Stimulated activated CD4-positive, alpha-beta T cell treated with anti-CD3 and anti-CD28 coated beads, Interleukin-2, amount 100 ng/mL, for 4 hours (primary cell): Measurements from ENCODE around the gene FGF2.

Experiments
- DNase-seq: peaks from one replicate; pipeline ENCODE4 v3.0.0-alpha.2; 2020; ENCODE audit warnings: low read depth

Gene FGF2

DNA sequence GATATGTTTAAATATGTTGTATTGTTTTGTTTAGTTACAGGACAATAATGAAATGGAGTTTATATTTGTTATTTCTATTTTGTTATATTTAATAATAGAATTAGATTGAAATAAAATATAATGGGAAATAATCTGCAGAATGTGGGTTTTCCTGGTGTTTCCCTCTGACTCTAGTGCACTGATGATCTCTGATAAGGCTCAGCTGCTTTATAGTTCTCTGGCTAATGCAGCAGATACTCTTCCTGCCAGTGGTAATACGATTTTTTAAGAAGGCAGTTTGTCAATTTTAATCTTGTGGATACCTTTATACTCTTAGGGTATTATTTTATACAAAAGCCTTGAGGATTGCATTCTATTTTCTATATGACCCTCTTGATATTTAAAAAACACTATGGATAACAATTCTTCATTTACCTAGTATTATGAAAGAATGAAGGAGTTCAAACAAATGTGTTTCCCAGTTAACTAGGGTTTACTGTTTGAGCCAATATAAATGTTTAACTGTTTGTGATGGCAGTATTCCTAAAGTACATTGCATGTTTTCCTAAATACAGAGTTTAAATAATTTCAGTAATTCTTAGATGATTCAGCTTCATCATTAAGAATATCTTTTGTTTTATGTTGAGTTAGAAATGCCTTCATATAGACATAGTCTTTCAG lies 68.8 kb downstream of the FGF2 start:
- no peak for DNase-seq

DNA sequence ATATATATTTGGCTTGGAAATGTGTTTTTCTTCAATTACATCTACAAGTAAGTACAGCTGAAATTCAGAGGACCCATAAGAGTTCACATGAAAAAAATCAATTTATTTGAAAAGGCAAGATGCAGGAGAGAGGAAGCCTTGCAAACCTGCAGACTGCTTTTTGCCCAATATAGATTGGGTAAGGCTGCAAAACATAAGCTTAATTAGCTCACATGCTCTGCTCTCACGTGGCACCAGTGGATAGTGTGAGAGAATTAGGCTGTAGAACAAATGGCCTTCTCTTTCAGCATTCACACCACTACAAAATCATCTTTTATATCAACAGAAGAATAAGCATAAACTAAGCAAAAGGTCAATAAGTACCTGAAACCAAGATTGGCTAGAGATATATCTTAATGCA lies 69.6 kb downstream of the FGF2 start:
- DNase-seq, result no peak

DNA sequence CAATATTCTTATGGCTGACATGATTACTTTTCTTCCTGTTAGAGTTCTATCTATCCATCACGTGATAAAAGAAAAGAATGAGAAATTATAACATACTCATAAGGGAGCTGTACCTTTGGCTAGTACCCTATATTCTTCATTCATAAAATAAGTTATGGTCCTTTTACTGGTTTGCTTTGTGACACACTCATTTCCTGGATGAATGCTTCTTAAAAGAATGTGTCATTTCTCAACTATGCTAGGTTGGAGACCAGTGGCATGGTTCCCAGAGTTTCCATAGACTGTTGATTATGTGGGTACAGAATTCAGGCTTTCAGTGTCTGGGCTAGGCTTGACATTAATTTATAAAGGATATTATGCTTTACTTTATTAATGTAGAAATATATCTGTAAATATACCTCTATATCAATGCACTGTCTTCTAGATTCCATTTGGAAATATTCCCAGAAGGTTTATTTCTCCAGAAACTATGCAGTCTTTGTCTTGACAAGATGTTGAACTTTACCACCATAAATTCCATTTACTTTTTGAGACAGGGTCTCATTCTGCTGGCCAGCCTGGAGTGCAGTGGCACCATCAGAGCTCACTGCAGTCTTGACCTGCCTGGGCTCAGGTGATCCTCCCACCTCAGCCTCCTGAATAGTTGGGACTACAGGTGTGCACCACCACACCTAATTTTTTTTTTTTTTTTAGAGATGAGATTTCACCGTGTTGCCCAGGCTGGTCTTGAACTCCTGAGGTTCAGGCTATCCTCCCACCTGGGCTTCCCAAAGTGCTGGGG lies 71.9 kb downstream of the FGF2 start:
- no peak for DNase-seq

DNA sequence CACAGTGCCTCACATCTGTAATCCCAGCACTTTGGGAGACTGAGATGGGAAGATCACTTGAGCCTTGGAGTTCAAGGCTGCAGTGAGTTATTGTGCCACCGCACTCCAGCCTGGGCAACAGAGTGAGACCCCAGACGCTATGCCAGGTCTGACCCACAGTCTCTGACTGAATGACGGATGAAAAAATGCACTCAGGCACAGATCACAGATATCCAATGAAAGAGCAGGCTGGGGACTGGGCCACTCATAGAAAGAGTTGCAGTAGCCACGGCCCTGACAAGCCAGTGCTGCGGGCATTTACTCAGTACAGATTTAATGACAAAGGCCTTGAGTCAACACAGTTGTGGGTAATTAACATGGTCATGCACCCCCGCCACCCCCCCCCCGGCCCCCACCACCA lies 73.1 kb downstream of the FGF2 start:
- no peak for DNase-seq

DNA sequence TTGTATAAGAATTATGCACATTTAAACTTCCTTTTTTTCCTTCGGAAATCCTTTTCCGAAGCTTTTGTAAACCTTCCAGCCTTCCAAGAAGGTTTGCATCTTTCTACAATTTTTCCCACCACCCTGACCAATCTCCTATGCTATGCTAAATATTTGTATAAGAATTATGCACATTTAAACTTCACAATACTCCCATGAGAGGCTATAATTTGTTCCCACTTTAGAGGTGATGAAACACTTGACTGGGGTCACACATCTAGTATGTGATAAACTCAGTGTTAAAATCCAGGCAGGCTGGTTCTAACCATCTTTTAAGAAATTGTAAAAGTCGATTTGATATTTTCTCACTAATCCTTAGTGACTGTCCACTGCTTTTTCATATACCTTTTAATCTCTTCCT lies 73.7 kb downstream of the FGF2 start:
- DNase-seq, result no peak

DNA sequence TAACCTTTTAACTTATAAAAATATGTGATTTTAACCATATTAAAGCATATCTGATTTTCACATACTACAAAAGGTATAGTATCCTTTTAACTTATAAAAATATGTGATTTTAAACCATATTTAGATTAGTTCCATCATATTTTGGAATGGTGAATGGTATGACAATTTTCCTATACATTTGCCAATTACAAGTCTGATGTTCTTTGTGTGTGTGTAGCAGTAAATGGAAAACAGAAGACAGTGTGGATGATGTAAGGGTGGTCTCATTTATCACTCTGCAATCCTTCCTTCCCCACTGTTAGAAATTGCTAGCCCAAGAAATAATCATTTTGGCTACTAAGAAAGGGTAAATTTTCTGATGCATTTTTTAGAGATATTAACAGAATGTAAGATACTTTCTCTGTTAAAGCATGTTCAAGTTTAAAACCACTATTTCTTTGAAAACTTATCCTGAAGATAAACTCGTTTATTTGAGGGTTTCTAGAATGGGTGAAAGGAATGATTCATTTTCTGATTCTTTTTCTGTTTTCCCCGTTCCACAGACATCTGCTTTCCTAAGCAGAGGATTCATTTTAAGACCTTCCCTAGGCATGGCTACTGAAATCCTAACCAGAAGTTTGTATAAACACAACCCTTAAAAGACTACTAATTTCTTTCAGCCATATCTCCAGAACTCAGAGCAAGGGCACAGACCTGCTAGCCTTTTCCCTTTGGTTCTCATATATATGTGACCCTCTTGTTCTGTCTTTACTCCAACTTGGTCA lies 74.8 kb downstream of the FGF2 start:
- DNase-seq, result no peak

DNA sequence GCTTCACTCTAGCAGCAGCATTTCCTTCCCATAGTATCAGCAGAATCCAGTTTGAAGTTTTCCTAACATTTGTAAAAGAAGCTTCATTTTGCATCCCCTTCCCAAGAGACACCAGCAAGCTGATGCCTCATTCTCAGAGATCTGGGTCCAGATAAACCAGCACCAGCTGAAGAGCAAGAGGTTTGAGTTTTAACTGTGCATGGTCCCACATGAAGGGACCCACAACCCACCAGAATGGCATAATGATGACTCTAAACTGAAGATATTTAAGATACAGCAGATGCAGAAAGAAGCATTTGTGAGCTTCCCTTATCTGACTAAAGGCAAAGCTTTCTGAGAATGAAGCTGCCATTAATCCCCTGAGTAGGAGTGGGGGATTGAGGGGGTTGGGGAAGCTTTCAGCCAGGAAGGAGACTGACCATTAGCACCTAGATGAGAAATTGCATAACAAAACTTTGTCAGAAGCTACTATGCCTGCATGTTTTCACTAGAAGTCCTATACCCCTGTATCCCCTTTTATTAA lies 77.2 kb downstream of the FGF2 start:
- DNase-seq, result no peak

DNA sequence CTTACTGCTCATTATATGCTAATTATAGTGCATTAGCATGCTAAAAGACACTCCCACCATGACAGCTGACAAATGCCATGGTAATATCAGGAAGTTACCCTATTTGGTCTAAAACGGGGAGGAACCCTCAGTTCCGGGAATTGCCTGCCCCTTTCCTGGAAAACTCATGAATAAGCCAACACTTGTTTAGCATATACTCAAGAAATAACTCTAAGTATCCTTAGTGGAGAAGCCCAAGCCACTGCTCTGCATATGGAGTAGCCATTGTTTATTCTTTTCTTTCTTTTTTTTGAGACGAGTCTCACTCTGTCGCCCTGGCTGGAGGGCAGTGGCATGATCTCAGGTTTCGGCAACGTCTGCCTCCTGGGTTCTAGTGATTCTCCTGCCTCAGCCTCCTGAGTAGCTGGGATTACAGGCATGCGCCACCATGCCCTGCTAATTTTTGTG lies 80.3 kb downstream of the FGF2 start:
- no peak for DNase-seq

DNA sequence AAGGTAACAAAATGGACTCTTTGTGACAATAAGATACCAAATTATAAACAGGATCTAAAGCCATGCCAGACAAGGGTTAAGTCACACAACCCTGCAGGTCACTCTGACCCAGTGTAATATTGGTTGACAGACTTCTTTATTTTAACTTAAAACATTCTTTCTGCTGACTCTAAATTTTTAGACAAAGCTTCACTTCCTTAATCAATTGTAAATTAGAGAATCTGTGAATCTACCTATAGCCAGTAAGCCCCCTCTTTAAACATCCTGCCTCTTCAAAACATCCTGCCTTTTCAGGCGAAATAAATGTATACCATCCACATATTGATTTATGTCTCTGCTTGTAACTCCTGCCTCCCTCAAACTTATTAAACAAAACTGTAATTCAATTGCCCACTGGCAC lies 81.6 kb downstream of the FGF2 start:
- no peak for DNase-seq

DNA sequence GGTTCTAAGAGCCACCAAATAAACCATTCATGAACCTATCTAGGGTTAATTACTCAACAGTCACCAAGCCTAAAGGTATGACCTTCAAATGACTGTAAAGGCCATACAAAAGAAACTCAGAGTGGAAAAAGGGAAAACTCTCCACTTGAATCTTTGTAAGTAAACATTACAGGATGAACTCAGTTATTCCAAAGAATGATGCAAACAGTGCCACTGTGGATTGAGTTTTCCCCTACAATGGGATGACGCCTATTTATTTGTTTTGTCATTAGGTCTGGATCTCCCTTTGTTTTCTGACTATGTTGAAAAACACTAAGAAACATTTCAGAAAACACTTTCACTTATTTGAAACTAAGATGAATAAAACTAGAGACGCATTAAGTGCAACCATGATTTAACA lies 83.1 kb downstream of the FGF2 start:
- DNase-seq, result no peak

DNA sequence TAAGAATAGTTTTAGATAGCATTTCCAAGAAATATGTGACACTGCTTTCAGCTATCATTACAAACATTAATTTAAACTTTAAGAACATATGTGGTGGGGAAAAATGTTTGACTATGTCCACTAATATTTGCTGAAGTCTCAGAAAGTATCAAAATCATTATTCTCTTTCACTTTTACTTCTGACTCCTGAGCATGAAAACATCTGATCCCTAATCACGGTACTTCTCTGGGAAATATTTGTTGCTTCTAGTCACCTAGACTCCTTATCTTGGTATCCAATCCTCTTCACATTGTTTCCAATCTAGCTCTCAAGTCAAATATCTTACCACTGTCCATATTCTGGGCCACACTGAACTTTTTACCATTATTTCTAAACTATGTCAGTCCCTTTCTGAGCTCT lies 85.0 kb downstream of the FGF2 start:
- no peak for DNase-seq

DNA sequence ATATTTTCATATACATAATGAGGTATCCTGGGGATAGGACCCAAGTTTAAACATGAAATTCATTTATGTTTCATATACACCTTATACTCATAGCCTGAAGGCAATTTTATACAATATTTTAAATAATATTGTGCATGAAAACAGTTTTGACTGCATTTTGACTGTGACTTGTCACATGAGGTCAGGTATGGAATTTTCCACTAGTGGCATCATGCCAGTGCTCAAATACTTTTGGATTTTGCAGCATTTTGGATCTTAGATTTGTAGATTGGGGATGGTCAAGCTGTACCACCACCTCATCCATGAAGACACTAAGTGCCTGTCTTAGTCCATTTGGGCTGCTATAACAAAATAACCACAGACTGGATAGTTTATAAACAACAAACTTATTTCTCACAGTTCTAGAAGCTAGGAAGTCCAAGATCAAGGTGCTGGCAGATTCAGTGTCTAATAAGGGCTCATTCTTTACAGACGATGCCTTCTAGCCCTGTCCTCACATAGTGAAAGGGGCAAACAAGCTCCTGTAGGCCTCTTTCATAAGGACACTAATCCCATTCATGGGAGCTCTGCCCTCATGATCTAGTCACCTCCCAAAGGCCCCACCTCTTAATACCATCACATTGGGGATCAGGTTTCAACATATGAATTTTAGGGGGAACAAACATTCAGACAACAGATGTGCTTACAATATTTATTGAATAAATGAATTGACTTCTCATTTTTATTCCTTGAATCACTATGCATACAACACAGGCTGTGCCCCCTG lies 86.4 kb downstream of the FGF2 start:
- DNase-seq, result no peak

DNA sequence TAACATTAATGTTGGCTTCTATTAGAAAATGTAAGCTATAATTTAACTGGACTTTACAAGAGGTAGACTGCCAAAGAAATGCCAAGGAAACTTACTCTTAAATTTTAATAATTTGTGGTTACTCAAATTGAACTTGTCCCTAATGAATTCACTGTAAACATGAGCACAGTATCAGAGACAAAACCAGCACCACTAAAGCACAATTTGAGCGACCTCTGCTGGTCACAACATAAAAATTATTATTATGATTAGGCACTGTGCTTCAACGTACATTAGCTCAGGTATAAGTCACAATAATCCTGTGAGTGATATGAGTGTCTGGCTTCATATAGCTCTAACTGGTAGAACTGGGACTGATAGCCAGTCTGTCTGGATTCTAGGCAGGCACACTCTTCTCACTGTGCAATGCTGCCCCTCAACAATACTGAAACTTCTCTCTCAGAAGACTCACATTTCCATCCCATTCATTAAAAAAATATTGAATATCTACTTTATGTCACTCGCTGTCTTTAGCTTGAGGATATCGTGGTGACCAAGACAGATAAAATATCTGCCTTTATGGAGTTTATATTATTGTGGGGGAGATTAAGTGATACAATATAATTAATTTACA lies 87.8 kb downstream of the FGF2 start:
- no peak for DNase-seq

DNA sequence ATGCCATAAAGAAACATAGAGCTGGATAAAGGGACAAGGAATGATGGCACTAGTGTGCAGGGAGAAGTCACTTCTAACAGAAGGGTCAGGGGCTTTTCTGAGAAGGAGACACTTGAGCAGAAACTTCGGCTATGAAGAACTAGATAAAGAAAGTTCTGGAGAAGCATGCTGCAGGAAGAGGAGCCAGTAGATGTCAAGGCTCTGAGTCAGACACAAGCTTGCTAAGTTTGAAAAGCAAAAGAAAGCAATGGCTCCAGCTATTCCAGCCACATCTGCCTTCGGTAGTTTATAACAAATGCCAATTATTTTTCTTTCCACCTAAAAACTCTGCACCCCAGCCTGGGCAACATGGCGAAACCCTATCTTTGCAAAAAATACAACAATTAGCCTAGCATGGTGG lies 88.3 kb downstream of the FGF2 start:
- no peak for DNase-seq

DNA sequence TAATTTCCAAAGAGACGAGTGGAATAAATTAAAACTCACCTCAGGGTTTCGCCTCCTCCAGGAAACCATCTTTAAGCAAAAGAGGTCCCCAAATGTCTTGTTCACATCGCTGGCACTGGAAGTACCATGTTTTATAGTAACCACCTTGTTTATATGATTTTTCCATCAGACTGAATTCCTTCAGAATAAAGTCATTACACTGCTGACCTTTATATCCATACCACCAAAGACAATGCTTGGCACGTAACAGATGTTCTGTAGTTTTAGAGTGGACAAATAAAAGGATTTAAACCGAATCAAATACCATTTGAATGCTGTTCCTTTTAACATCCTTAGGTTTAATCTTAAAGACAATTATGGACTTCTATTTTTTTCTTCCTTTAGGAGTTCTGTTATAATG lies 91.1 kb downstream of the FGF2 start:
- no peak for DNase-seq

DNA sequence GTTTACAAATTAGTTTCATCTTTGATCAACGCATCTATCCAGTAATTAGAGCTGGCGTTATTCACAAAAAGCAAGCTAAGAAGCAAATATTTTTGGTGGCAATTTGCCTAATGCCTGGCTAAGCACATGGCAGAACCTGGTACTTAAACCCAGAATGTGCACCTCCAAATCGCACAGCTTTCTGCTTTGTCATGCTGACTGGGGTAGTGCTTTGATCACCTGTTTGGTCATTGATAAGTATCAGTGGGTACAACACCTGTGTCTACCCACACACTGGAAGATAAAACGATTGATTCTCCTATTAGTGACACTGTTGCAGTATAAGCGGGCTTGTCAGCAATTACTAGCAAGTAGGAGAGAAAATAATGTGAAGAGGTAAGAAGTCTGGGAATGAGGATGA lies 93.8 kb downstream of the FGF2 start:
- no peak for DNase-seq

DNA sequence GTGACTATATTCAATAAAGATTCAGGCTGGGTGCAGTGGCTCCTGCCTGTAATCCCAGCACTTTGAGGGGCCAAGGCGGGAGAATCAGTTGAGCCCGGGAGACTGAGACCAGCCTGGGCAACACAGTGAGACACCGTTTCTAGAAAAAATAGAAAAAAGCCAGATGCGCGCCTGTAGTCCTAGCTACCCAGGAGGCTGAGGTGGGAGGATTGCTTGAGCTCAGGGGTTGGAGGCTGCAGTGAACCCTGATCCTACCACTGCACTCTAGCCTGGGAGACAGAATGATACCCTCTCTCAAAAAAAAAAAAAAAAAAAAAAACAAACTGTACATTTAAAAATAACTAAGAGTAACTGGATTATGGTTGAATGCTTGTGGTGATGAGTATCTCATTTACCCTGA lies 94.7 kb downstream of the FGF2 start:
- DNase-seq, result no peak

DNA sequence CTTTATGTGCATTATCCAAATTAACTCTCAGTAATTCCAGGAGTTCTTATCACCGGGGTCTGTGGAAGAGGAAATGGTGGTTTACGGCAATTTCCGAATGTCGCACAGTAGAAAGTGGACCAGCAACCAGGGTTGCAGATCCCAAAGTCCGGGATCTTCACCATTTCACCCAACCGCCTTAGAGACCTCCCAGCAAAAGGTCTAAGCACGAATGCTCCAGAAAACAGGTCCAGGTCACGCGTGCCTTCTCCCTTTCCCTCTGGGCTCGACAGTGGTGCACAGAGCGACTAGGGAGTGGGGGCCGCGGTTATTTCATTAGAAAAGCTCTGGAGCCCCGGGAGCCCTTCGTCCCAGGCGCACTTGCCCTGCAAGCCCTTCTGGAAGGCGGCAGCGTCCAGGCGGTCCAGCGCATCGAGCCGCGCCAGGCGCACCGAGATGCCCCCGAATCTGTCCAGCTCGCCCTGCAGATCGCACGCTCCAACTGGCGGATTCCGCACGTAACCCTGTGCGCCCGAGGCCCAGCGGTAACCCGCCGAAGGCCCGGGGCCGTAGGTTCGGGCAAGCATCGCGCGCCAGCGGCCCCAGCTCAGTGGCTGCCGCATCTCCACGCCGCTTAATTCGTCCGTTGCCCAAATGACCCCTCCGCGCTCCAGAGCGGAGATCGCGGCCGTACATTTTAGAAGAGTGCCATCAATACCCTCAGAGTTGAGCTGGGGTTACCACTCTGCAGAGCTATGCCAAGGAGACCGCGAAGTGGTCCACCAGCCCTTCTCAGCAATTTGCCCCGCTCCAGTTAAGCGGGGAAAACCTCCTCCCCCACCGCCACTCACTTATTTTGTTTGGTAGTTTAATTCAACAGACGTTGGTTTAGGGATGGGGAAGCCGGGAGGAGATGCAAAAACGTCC lies 95.6 kb downstream of the FGF2 start, which contains the start of gene NUDT6:
Gene NUDT6, minus strand, starts transcription at position 627 of the 906 bp plus-strand sequence. Its CDS starts 25 bp downstream, at position 602.
- DNase-seq, result peak; percentile 1

DNA sequence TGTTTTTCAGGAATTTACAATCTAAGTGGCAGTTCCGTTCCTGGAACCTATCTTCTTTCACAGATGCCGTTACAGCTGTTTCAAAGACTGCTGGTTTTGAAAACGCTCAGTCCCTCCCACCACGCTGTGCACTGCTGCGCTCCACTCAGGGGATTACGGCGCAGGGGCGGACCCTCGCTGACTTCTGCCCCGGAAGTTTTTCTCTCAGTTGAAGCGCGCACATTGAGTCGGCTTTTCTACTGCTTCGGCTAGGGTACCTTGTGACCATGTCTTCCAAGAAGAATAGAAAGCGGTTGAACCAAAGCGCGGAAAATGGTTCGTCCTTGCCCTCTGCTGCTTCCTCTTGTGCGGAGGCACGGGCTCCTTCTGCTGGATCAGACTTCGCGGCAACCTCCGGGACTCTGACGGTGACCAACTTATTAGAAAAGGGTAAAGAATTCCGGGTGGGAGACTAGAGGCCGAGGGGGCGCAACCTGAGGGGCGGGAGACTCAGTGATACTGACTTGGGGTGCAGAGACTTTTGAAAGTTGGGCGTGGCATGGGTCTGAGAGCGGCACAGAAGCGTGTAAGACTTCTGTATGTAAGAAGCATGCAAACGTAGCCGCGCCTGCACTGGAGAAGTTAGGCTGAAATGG lies 96.4 kb downstream of the FGF2 start:
- peak; percentile 81 for DNase-seq

DNA sequence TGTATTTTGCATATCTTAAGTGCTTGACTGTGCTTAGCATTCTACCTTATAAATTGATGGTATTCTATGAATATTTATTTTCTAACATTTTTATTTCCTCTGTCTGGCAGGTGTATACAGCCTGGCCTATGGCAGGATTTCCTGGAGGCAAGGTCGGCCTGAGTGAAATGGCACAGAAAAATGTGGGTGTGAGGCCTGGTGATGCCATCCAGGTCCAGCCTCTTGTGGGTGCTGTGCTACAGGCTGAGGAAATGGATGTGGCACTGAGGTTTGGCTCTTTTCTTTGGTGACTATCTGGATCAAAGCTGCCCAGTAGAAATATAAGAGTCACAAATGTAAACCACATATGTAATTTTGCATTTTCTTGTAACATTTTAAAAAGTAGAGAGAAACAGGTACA lies 102.3 kb downstream of the FGF2 start:
- no peak for DNase-seq
